GM18951 (cell line): ENCODE results near the gene GSPT1.

Experiments used
- POLR2A ChIP-seq: IDR thresholded peaks from 4 replicates; pipeline ENCODE4 v1.6.1; 2011; ENCODE audit warnings: mild to moderate bottlenecking; ENCODE audit not compliant: insufficient read length, insufficient read depth; ENCODE audit errors: extremely low read depth
- in situ Hi-C: fragments of 300-500 bp; cut with MboI; formaldehyde crosslinking; loops from one replicate; pipeline ENCODE4 v1.12.0; 2022; ENCODE audit warnings: low sequenced_read_pairs, mixed read lengths, inconsistent platforms; ENCODE audit not compliant: unreplicated experiment

GSPT1 gene

DNA sequence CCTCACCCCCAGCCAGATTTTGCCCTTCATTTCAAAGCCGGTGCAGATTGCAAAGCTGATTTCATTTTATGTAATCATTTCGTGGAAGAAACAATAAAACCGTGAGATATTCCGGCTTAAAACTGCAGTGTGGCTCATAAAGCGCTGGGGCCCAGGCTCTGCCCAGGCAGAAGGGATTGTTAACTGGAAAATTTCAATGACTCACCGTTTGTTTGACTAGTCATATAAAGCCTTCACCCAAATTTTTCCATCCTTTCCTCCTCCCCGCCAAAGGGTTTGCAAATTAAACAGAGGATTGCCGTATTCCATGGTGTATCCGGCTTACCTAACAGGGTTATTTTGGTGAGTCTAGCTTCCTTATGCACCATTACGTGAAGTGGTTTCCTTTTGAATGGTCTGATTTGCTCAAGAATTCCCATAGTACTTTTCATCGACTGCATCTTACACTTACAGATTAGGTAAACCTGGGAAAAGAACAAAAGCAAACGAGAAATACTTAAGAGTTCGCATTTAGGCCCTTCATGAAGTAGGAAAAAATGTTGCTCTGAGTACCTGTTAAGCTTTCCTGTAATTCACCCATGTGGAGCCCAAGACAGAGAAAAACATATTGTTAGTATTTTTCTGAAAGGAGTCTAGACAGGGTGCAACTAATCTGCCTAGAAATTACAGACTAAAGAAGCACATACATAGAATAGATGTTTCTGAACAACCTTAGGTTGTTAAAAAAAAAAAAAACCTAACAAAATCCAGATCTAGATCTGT lies 949 bp upstream of the GSPT1 start:
- in situ Hi-C loops = no loop called here
- TF ChIP-seq POLR2A = no peak

DNA sequence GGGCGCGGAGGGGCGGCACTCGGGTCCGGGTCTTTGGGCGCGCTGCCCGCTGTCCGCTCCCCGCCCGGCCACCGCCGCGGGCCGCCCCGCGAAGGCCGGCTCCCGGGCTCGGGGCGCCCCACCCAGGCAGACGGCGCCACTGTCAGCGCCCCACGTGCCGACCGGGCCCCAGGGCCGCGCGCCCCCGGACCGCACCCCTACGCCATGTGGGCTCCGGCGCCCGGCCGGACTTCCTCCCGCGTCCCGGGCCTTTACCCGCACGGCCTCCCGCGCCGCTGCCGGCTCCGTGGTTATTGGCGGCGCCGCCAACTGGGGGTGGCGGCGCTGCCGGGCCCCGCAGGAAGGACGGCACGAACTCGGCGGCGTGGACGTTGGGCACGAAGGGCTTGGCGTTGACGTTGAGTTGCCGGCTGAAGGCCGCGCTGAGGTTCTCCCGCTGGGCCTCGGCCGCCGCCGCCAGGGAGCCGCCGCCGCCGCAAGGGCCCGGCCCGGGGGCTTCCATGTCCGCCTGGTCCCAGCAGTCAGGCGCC lies 577 bp downstream of the GSPT1 start:
- in situ Hi-C loops = no loop called here
- no peak for TF ChIP-seq POLR2A

GRCh38 chr16:11914210-11915113 lies 1.3 kb downstream of the GSPT1 start:
- in situ Hi-C loops = no loop called here
- TF ChIP-seq POLR2A = no peak

GRCh38 chr16:11913425-11914079 lies 2.2 kb downstream of the GSPT1 start:
- no peak for TF ChIP-seq POLR2A
- in situ Hi-C loops = no loop called here

- in situ Hi-C loops = no loop called here
- no peak for TF ChIP-seq POLR2A
Observed at GRCh38 chr16:11909653-11910545, 5.9 kb downstream of the GSPT1 start.

DNA sequence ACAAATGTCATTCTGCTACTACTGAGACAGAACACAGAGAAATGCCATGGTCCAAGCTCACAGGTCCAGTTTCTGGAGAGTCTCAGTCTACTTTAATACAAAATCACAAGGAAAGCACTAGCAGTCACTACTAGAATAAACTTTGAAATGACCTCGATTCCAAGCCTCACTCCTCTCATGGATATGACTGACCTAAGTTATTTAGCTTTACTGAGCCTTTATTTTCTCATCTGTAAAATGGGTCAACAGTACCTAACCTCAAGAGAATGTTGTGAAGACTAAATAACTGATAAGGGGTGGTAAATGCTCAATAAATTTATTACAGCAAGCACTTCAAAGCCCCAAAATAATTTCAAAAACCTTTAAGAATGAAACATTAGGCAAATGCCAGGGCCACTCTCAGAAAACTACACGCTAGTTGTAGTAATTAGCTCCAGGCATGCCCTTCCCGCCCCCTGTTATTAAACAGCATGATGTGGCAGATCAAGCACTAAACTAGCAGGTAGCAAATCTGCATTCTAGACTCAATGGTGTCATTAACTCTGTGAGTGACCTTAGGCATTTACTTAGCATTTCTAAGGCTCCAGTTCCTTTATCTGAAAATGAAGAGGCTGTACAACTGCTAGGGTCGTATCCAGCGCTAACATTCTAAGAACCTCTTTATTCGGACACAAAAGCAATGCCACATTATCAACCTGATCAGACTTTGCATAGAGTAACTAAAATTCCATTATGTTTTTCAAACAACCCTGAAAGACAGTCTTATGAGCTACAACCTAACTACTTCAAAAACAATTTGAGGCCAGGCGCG lies 8.4 kb downstream of the GSPT1 start:
- no peak for TF ChIP-seq POLR2A
- in situ Hi-C loops = no loop called here

DNA sequence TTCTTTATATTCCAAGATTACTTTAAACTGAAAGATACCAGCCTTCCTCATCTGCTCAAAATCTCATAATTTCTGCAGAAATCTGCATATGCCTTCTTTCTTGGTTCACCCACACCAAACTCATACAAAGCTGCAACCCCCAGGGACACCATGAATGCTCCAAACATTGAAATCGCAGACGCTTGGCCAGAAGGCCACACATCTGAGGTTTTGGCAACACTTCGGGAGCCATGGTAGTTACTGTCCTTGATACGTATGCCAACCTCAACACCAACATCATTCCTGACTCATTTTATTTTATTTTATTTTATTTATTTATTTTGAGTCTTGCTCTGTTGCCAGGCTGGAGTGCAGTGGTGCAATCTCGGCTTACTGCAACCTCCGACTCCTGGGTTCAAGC lies 11.8 kb downstream of the GSPT1 start:
- no peak for TF ChIP-seq POLR2A
- in situ Hi-C loops = no loop called here

- in situ Hi-C loops = no loop called here
- no peak for TF ChIP-seq POLR2A
Observed at GRCh38 chr16:11901091-11901490, 14.7 kb downstream of the GSPT1 start.

GRCh38 chr16:11896486-11897176 lies 19.1 kb downstream of the GSPT1 start:
- in situ Hi-C loops = no loop called here
- no peak for TF ChIP-seq POLR2A

DNA sequence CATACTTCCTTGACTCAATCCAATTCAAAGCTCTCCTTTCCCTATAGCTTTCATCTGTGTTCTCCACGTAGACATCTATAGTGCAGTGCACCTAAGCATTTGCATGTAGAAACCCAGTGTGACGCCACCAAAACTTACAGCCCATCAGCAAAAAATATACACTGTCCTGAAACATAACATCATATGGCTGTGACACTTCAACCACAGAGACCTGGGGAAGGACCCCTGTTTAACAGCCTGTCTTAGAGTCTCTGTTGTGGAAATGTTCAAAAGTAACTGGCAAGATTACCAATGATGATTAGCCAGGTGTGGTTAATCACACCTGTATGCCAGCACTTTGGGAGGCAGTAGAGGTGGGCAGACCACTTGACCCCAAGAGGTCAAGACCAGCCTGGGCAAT lies 22.2 kb downstream of the GSPT1 start:
- in situ Hi-C loops = no loop called here
- TF ChIP-seq POLR2A = no peak

DNA sequence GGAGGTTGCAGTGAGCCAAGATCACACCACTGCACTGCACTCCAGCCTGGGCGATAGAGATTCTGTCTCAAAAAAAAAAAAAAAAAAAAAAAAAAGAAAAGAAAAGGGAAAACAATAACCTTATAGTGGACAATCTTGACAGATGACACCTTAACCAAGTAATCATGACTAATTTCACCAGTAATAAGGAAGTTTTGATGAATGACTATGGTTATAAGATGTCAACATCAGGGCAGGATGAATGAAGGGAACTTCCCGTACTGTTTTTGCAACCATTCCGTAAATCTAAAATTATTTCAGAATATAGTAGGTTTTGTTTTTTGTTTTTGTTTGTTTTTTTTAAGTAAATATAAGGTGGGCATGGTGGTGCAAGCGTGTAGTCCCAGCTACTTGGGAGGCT lies 23.0 kb downstream of the GSPT1 start:
- no peak for TF ChIP-seq POLR2A
- in situ Hi-C loops = no loop called here
